Smooth muscle cell (in vitro differentiated cells): ENCODE data around the gene PPA2. TPM values are rescaled to one million over a fixed set of nuclear protein-coding genes. Genes with fewer than 3 reads are reported as not detected.

Experiments used
- DNase-seq: peaks from one replicate; lab custom pipeline; 2025; ENCODE audit not compliant: unreplicated experiment; lab: John Stamatoyannopoulos, UW
- H2AFZ ChIP-seq: fragments of 200-600 bp; sonication (generic); 2 replicates; pipeline ENCODE4 v1.6.0; 2016; ENCODE audit warnings: antibody characterized with exemption, low read depth, mild to moderate bottlenecking
- H3F3A ChIP-seq: fragments of 200-600 bp; sonication (generic); 2 replicates; pipeline ENCODE4 v1.6.0; 2017; ENCODE audit warnings: antibody characterized with exemption, low read depth
- H3K27ac ChIP-seq: fragments of 200-600 bp; sonication (generic); 2 replicates; pipeline ENCODE4 v1.5.1; 2016; ENCODE audit warnings: low read depth, mild to moderate bottlenecking
- H3K27me3 ChIP-seq: fragments of 200-600 bp; sonication (generic); 2 replicates; pipeline ENCODE4 v1.6.1; 2016; ENCODE audit warnings: low read depth, mild to moderate bottlenecking
- H3K36me3 ChIP-seq: fragments of 200-600 bp; sonication (generic); 2 replicates; pipeline ENCODE4 v1.5.1; 2016; ENCODE audit warnings: low read depth
- H3K4me1 ChIP-seq: fragments of 200-600 bp; sonication (generic); 2 replicates; pipeline ENCODE4 v1.5.1; 2016; ENCODE audit warnings: low read depth
- H3K4me2 ChIP-seq: fragments of 200-600 bp; sonication (generic); 2 replicates; pipeline ENCODE4 v1.6.0; 2016; ENCODE audit warnings: mild to moderate bottlenecking
- H3K4me3 ChIP-seq: fragments of 200-600 bp; sonication (generic); 2 replicates; pipeline ENCODE4 v1.5.1; 2016; ENCODE audit warnings: mild to moderate bottlenecking
- H3K79me2 ChIP-seq: fragments of 200-600 bp; sonication (generic); 2 replicates; pipeline ENCODE4 v1.6.0; 2016; ENCODE audit warnings: low read depth, mild to moderate bottlenecking
- H3K9ac ChIP-seq: fragments of 200-600 bp; sonication (generic); 2 replicates; pipeline ENCODE4 v1.6.0; 2016; ENCODE audit warnings: low read depth
- H3K9me3 ChIP-seq: fragments of 200-600 bp; sonication (generic); replicated peaks from 2 replicates; pipeline ENCODE4 v1.5.1; 2016; ENCODE audit warnings: low read depth
- H4K20me1 ChIP-seq: fragments of 200-600 bp; sonication (generic); 2 replicates; pipeline ENCODE4 v1.6.0; 2016; ENCODE audit warnings: low read depth
- CTCF ChIP-seq: fragments of 200-600 bp; sonication (generic); IDR thresholded peaks from 2 replicates; pipeline ENCODE4 v1.5.1; 2017; ENCODE audit warnings: borderline replicate concordance, mild to moderate bottlenecking, antibody characterized with exemption; ENCODE audit not compliant: insufficient read depth, poor library complexity, severe bottlenecking
- WGBS: methylation state at CpG from one replicate; pipeline ENCODE4 v1.1.7; 2016; ENCODE audit warnings: low lambda C conversion rate; 5-methylcytosine and 5-hydroxymethylcytosine counted together
- polyA plus RNA-seq: library from polyadenylated mRNA; unstranded; fragments of >200 nt; fragmentation: Nextera tagmentation; extraction: Ambion mirVana; gene quantifications from 2 replicates; pipeline ENCODE4 v1.2.1, GENCODE V29; 2016
- total RNA-seq: library from RNA; depleted of rRNA; stranded (reverse); fragments of >200 nt; gene quantifications from 2 replicates; pipeline ENCODE4 v1.2.3, GENCODE V29; 2014

The PPA2 gene
- total and polyA plus RNA-seq, 2 experiments from 2014 or later: 84.4 to 96.5 TPM

GRCh38 chr4:105496899-105497298, 23.0 kb upstream of the PPA2 start:
- TF ChIP-seq CTCF: no peak
- Histone ChIP-seq H3K4me3 (no peak overlapping the region), H3K9me3 (no peaks in the 10 kb centered on the region), H3K4me2 (no peak overlapping the region), H4K20me1 (no peaks in the 10 kb centered on the region), H3K9ac (no peak overlapping the region), H3K27me3 (no peaks in the 10 kb centered on the region), H3K36me3 (no peaks in the 10 kb centered on the region), H3K27ac (no peak overlapping the region), H3K79me2 (no peaks in the 10 kb centered on the region), H2AFZ (no peak overlapping the region), H3F3A (no peaks in the 10 kb centered on the region), H3K4me1 (no peaks in the 10 kb centered on the region)
- WGBS: 31% methylated on average over 2 of the region's 2 CpGs
- no peak for DNase-seq

GRCh38 chr4:105495667-105496066, 21.8 kb upstream of the PPA2 start:
- no peak overlapping the region for H2AFZ ChIP-seq
- no peaks in the 10 kb centered on the region for H3K27me3 ChIP-seq
- no peak overlapping the region for H3K9ac ChIP-seq
- no peak for DNase-seq
- no peaks in the 10 kb centered on the region for H3K36me3 ChIP-seq
- H3K9me3 ChIP-seq: no peaks in the 10 kb centered on the region
- no peak for TF ChIP-seq CTCF
- no peaks in the 10 kb centered on the region for H3K4me1 ChIP-seq
- no peak overlapping the region for H3K4me2 ChIP-seq
- no peak overlapping the region for H3K27ac ChIP-seq
- H3K4me3 ChIP-seq: no peak overlapping the region
- H3F3A ChIP-seq: no peaks in the 10 kb centered on the region
- H4K20me1 ChIP-seq: no peaks in the 10 kb centered on the region
- 74% methylated on average over 3 of the region's 3 CpGs for WGBS
- no peaks in the 10 kb centered on the region for H3K79me2 ChIP-seq

GRCh38 chr4:105490523-105490922, 16.7 kb upstream of the PPA2 start:
- no peaks in the 10 kb centered on the region for H4K20me1 ChIP-seq
- no peaks in the 10 kb centered on the region for H3K27me3 ChIP-seq
- no peak overlapping the region for H3K4me3 ChIP-seq
- no peak for TF ChIP-seq CTCF
- no peak overlapping the region for H3K27ac ChIP-seq
- no peaks in the 10 kb centered on the region for H3F3A ChIP-seq
- no peaks in the 10 kb centered on the region for H3K36me3 ChIP-seq
- H3K9me3 ChIP-seq: no peaks in the 10 kb centered on the region
- no peak overlapping the region for H3K4me2 ChIP-seq
- no peak for DNase-seq
- no peak overlapping the region for H3K9ac ChIP-seq
- H3K4me1 ChIP-seq: no peaks in the 10 kb centered on the region
- H3K79me2 ChIP-seq: no peaks in the 10 kb centered on the region
- 85% methylated on average over 1 of the region's 1 CpG for WGBS
- no peak overlapping the region for H2AFZ ChIP-seq

- no peaks in the 10 kb centered on the region for H4K20me1 ChIP-seq
- H3K27me3 ChIP-seq: peaks cover 15% of the 10 kb centered on the region
- H3F3A ChIP-seq: no peaks in the 10 kb centered on the region
- no peak for TF ChIP-seq CTCF
- no peak overlapping the region for H3K4me3 ChIP-seq
- no peaks in the 10 kb centered on the region for H3K4me1 ChIP-seq
- no peaks in the 10 kb centered on the region for H3K9me3 ChIP-seq
- WGBS: 85% methylated on average over 3 of the region's 3 CpGs
- H3K4me2 ChIP-seq: no peak overlapping the region
- no peak overlapping the region for H3K27ac ChIP-seq
- no peak overlapping the region for H2AFZ ChIP-seq
- H3K36me3 ChIP-seq: no peaks in the 10 kb centered on the region
- no peak for DNase-seq
- H3K79me2 ChIP-seq: no peaks in the 10 kb centered on the region
- no peak overlapping the region for H3K9ac ChIP-seq
Observed at GRCh38 chr4:105483840-105484239, 10.0 kb upstream of the PPA2 start.
